SK-N-SH treated with all-trans-retinoic acid at 6 μM for 48 hours (cell line): ENCODE measurements around the gene CYP39A1.

Experiments used
- ARNTL ChIP-seq: fragments of 450-650 bp; formaldehyde crosslinking; IDR thresholded peaks from 2 replicates; pipeline ENCODE4 v1.5.0; 2020; ENCODE audit warnings: low read depth, mild to moderate bottlenecking, moderate library complexity, borderline replicate concordance
- CSDC2 ChIP-seq: fragments of 250-450 bp; sonication (Bioruptor Pico); IDR thresholded peaks from 2 replicates; pipeline ENCODE4 v1.5.0; 2020; ENCODE audit warnings: mild to moderate bottlenecking, moderate library complexity
- PATZ1 ChIP-seq: fragments of 250-450 bp; sonication (Bioruptor Pico); IDR thresholded peaks from 2 replicates; pipeline ENCODE4 v1.8.0; 2020; ENCODE audit warnings: mild to moderate bottlenecking, moderate library complexity, borderline replicate concordance
- PPARA ChIP-seq: fragments of 250-450 bp; sonication (Bioruptor Pico); IDR thresholded peaks from 2 replicates; pipeline ENCODE4 v1.5.0; 2020; ENCODE audit warnings: mild to moderate bottlenecking, borderline replicate concordance
- RARB ChIP-seq: fragments of 250-450 bp; sonication (Bioruptor Pico); IDR thresholded peaks from 2 replicates; pipeline ENCODE4 v1.8.0; 2021; ENCODE audit warnings: mild to moderate bottlenecking, moderate library complexity
- SNAI2 ChIP-seq: fragments of 250-450 bp; sonication (Bioruptor Pico); IDR thresholded peaks from 2 replicates; pipeline ENCODE4 v1.5.0; 2020; ENCODE audit warnings: mild to moderate bottlenecking, moderate library complexity
- TCF4 ChIP-seq: fragments of 250-450 bp; sonication (Bioruptor Pico); IDR thresholded peaks from 2 replicates; pipeline ENCODE4 v1.8.0; 2021; ENCODE audit warnings: mild to moderate bottlenecking, moderate library complexity, borderline replicate concordance
- TSHZ2 ChIP-seq: fragments of 250-450 bp; sonication (Bioruptor Pico); IDR thresholded peaks from 2 replicates; pipeline ENCODE4 v1.5.0; 2020; ENCODE audit warnings: mild to moderate bottlenecking, moderate library complexity
- ZNF565 ChIP-seq: fragments of 450-650 bp; formaldehyde crosslinking; conservative IDR thresholded peaks from 2 replicates; pipeline ENCODE4 v1.5.0; 2020; ENCODE audit warnings: low read depth, mild to moderate bottlenecking, moderate library complexity

- TF ChIP-seq RARB (CRISPR knock-in tag) (no peak), PPARA (CRISPR knock-in tag) (no peak), PATZ1 (CRISPR knock-in tag) (no peak), ZNF565 (no peak), TSHZ2 (CRISPR knock-in tag) (no peak), TCF4 (no peak), SNAI2 (CRISPR knock-in tag) (no peak), CSDC2 (CRISPR knock-in tag) (no peak), ARNTL (CRISPR knock-in tag) (no peak)
These were observed 141.3 kb downstream of the CYP39A1 start for GRCh38 chr6:46511320-46511719.
